NCI-H2029 treated with DMSO at 0.1 percent for 48 hours (cell line): ENCODE data around the gene TRIP4.
A peak's percentile ranks its signal among the peaks of the same experiment; 100 is the strongest.
"Not testable (repeated sequence)": the region's sequence is repeated elsewhere in the genome, so short reads cannot be mapped to it uniquely, and the experiment has no call there.

Experiments
- DNase-seq: peaks from one replicate; lab custom pipeline; 2025; lab: John Stamatoyannopoulos, UW

TRIP4 gene

GRCh38 chr15:64381000-64381751 is 6.5 kb upstream of the TRIP4 start, which contains the start of gene PCLAF:
Gene PCLAF, minus strand, starts transcription at chr15:64381441. Its CDS starts 70 bp downstream, at chr15:64381371.
- DNase-seq = peak; percentile 58

DNA sequence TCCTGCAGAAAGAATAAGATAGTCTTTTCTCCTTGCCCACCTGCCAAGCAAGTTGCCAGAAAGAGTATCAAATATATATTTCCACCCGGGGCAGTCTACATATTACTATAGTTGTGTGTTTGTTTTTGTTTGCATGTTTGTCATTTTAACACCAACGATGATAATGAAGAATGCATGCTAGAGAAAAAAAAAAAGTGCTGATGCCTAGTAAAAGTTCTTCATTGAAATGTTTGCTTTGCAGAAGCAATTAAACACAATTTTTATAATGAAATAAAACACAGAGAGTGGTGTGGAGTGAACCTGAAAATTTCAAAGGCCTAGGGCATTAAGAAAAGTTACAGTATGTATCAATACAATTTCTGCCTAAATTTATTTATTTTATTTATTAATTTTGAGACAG is 3.9 kb upstream of the TRIP4 start:
- no peak for DNase-seq

DNA sequence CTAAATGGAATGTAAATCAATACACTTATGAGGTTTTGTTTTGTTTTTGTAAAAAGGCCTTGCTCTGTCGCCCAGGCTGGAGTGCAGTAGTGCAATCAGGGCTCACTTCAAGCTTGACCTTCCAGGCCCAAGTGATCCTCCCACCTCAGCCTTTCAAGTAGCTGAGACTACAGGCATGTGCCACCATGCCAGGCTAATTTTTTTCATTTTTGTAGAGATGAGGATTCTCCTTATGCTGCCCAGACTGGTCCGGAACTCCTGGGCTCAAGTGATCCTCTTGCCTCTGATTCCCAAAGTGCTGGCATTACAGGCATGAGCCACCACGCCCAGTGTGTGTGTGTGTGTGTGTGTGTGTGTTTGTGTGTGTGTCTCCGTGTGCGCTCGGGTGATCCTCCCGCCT is 1.3 kb upstream of the TRIP4 start:
- DNase-seq = no peak

DNA sequence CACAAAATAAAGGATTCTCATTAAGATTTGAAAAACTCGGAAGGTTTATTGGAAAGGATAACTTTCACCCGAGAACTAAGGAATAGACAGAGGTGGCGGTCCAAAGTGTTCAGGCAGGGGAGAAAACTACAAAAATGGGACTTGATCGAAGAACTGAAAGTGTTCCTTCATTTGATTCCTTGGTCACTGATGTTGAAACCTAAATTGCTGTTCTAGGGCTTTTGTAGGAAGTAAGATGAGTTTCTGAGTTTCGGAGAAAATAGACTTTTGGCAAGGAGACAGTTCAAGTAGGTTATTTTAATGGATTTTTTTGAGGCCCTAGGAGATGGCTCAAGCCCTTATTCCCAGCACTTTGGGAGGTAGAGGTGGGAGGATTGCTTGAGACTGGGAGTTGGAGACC is 1.4 kb downstream of the TRIP4 start:
- no peak for DNase-seq

GRCh38 chr15:64392471-64392870 is 4.8 kb downstream of the TRIP4 start:
- DNase-seq = not testable (repeated sequence)

DNA sequence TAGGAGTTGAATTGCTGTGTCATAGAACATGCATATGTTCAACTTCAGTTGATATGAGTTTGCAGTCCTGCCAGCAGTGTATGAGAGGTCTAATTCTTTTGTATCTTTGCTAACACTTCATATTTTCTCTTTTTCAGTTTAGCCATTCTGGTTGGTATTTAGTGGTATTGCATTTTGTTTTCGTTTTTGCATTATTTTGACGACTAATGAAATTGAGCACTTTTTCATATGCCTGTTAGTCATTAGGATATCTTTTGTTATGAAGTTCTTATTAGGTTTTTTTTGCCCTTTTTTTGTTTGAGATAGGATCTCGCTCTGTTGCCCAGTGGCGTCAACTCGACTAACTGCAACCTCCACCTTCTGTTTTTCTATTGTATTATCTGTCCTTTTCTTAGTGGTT is 9.2 kb downstream of the TRIP4 start:
- no peak for DNase-seq

GRCh38 chr15:64398575-64398974 is 10.9 kb downstream of the TRIP4 start:
- DNase-seq = no peak

- no peak for DNase-seq
Measured at GRCh38 chr15:64400583-64400982, 12.9 kb downstream of the TRIP4 start.

- no peak for DNase-seq
Measured at GRCh38 chr15:64412216-64412615, 24.6 kb downstream of the TRIP4 start.

GRCh38 chr15:64422697-64423096 is 35.1 kb downstream of the TRIP4 start:
- no peak for DNase-seq

- no peak for DNase-seq
Measured at GRCh38 chr15:64423970-64424369, 36.3 kb downstream of the TRIP4 start.

DNA sequence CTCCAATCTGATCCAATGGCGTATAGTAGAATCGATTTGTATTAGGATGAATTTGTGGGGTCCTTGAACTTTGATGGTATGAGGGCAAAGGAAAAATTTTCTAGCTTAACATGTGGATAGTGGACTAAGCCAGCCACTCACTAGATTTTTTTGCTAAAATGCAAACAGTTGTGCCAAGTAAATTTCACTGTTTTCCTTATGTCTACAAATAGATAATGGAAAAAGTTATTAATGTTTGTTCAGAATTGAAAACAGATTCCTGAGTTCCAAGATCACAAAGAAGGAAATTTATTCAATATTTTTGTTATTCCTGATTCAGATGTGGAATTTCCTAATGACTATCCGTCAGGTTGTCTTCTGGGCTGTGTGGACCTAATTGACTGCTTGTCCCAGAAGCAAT is 37.6 kb downstream of the TRIP4 start:
- DNase-seq = no peak

DNA sequence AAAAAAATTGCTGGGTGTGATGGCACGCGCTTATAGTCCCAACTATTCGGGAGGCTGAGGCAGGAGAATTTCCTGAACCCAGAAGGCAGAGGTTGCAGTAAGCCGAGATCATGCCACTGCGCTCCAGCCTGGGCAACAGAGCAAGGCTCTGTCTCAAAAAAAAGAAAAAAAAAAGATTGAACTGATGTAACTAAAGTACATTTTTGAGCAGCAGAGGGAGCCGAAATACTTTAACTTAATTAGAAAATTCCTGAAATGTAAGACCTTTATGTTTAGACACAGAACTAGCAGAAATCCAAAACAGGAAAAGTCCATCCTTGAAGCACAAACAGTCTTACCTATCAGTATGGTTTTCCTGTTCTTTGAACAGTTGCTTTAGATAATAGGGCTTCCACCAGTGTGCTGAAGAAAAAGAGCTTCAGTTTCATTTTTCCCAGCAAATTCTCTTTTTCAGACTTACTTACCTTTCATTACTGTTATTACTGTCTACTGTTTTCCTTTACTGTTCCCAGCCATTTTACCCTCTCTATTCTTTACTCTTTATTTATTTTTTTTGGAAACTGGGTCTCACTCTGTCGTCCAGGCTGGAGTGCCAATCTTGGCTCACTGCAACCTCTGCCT is 39.3 kb downstream of the TRIP4 start:
- DNase-seq = no peak

DNA sequence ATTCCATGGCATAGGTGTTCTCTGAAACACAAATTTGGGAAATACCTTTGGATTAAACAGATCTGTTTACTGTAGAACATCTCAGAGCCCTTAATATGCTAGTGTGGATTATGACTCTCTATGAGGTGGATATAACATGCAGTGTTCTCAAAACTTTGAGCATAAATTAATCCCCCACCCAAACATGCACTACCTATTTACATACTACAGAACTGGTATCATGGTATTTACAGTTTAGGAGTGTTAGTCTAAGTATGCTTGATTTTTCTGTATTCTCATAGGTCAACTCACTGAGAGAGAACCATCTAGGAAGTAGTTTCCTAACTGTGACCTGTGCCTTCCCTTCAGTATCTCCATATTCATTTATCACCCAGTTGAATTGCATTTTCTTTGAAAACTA is 41.8 kb downstream of the TRIP4 start:
- DNase-seq = no peak

- no peak for DNase-seq
Measured at GRCh38 chr15:64430000-64430735, 42.5 kb downstream of the TRIP4 start.

- DNase-seq = no peak
Measured at GRCh38 chr15:64437982-64438381, 50.3 kb downstream of the TRIP4 start.

- DNase-seq = no peak
Measured at GRCh38 chr15:64438653-64439447, 51.2 kb downstream of the TRIP4 start.

- no peak for DNase-seq
Measured at GRCh38 chr15:64441852-64442251, 54.2 kb downstream of the TRIP4 start.

- DNase-seq = no peak
Measured at GRCh38 chr15:64443016-64443415, 55.4 kb downstream of the TRIP4 start.

DNA sequence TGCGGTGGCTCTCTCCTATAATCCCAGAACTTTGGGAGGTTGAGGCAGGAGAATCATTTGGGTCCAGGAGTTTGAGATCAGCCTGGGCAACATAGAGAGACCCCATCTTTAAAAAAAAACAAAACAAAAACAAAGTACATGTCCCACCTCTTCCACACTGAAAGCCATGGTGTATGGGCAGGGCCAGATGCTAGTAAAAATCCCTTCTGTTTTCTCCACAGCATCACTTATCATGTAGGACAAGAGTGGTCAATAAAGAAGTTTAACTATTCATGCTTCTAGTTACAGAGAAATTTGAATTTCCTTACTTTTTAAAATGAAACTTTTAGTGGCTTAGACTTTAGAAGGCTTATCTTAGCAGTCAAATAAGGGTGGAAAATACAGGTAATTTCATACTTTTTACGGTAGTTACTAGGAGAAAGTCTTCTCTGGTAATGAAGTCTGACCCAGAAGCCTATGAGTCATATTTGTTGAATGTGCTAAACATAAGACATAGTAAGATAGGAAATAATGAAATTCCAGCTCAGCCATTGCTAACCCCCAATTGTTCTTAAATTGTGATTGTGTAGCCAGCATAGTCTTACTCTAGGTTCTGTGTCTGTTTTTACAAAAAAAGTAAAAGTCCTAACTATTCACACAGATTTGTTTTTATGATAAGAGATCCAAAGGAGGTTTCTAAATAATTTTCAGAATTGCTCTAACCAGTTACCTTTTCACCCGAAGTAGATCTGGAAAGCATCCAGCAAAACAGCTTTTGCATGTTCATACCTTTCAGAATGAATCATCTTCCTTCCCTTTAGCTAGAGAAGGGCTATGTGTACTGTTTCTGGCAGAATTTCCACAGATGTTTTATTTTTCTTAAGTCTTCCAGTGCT is 56.3 kb downstream of the TRIP4 start:
- DNase-seq = no peak

GRCh38 chr15:64444836-64445235 is 57.2 kb downstream of the TRIP4 start:
- no peak for DNase-seq
